Fibroblast of skin of abdomen (primary cell): Measurements from ENCODE around the gene AGPAT3. TPM values are rescaled to one million over a fixed set of nuclear protein-coding genes. Genes with fewer than 3 reads are reported as not detected.
"Not testable (repeated sequence)": the region's sequence is repeated elsewhere in the genome, so short reads cannot be mapped to it uniquely, and the experiment has no call there.

Source experiments
- DNase-seq: peaks from one replicate; pipeline ENCODE4 v3.0.0-alpha.2; 2013
- polyA plus RNA-seq, 2 experiments: library from polyadenylated mRNA; unstranded; fragments of 120-200 nt; gene quantifications; one replicate each; pipeline ENCODE4 v1.2.1, GENCODE V29; 2013; ENCODE audit not compliant: insufficient read length in 2 of 2

Gene AGPAT3
- polyA plus RNA-seq (2013, experiment 1 of 2; ENCODE audit: insufficient read length) = 40.2 TPM
- polyA plus RNA-seq (2013, experiment 2 of 2; ENCODE audit: insufficient read length) = 38.4 TPM

- no peak for DNase-seq
These were observed at the start of gene AGPAT3 for GRCh38 chr21:43864962-43865539. Gene AGPAT3, plus strand, starts transcription at chr21:43865223. Its CDS starts 94,459 bp downstream, at chr21:43959682.

GRCh38 chr21:43815991-43816390 is 49.0 kb upstream of the AGPAT3 start:
- no peak for DNase-seq

GRCh38 chr21:43816611-43817071 is 48.4 kb upstream of the AGPAT3 start:
- DNase-seq = no peak

- DNase-seq = no peak
These were observed 47.6 kb upstream of the AGPAT3 start for GRCh38 chr21:43817157-43818086.

GRCh38 chr21:43818685-43819084 is 46.3 kb upstream of the AGPAT3 start:
- no peak for DNase-seq

GRCh38 chr21:43819511-43820405 is 45.3 kb upstream of the AGPAT3 start:
- DNase-seq = no peak

- DNase-seq = no peak
These were observed 44.6 kb upstream of the AGPAT3 start for GRCh38 chr21:43820466-43820865.

- not testable (repeated sequence) for DNase-seq
These were observed 42.9 kb upstream of the AGPAT3 start for GRCh38 chr21:43822166-43822565.

- not testable (repeated sequence) for DNase-seq
These were observed 42.3 kb upstream of the AGPAT3 start for GRCh38 chr21:43822741-43823140.

- peak; percentile 35 for DNase-seq
These were observed 40.4 kb upstream of the AGPAT3 start for GRCh38 chr21:43824333-43825241.

- no peak for DNase-seq
These were observed 39.6 kb upstream of the AGPAT3 start for GRCh38 chr21:43825242-43825935.

GRCh38 chr21:43825936-43826622 is 38.9 kb upstream of the AGPAT3 start:
- DNase-seq = no peak

GRCh38 chr21:43826623-43826974 is 38.4 kb upstream of the AGPAT3 start:
- no peak for DNase-seq

- peak; percentile 72 for DNase-seq
These were observed 37.9 kb upstream of the AGPAT3 start for GRCh38 chr21:43827015-43827611.

GRCh38 chr21:43829161-43829560 is 35.9 kb upstream of the AGPAT3 start:
- no peak for DNase-seq

GRCh38 chr21:43829575-43830119 is 35.4 kb upstream of the AGPAT3 start:
- no peak for DNase-seq

- no peak for DNase-seq
These were observed 32.9 kb upstream of the AGPAT3 start for GRCh38 chr21:43832158-43832550.

GRCh38 chr21:43832648-43833047 is 32.4 kb upstream of the AGPAT3 start:
- no peak for DNase-seq

- DNase-seq = no peak
These were observed 30.7 kb upstream of the AGPAT3 start for GRCh38 chr21:43834146-43834905.
